GM19324 (cell line): ENCODE data around the gene ASB8.

Experiments
- ATAC-seq: cut with Tn5 transposase; IDR thresholded peaks from one replicate; pipeline ENCODE4 v1.9.1; 2021; ENCODE audit warnings: mild to moderate bottlenecking, moderate library complexity; ENCODE audit not compliant: unreplicated experiment, low FRiP score

ASB8 gene, protein sequence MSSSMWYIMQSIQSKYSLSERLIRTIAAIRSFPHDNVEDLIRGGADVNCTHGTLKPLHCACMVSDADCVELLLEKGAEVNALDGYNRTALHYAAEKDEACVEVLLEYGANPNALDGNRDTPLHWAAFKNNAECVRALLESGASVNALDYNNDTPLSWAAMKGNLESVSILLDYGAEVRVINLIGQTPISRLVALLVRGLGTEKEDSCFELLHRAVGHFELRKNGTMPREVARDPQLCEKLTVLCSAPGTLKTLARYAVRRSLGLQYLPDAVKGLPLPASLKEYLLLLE

DNA sequence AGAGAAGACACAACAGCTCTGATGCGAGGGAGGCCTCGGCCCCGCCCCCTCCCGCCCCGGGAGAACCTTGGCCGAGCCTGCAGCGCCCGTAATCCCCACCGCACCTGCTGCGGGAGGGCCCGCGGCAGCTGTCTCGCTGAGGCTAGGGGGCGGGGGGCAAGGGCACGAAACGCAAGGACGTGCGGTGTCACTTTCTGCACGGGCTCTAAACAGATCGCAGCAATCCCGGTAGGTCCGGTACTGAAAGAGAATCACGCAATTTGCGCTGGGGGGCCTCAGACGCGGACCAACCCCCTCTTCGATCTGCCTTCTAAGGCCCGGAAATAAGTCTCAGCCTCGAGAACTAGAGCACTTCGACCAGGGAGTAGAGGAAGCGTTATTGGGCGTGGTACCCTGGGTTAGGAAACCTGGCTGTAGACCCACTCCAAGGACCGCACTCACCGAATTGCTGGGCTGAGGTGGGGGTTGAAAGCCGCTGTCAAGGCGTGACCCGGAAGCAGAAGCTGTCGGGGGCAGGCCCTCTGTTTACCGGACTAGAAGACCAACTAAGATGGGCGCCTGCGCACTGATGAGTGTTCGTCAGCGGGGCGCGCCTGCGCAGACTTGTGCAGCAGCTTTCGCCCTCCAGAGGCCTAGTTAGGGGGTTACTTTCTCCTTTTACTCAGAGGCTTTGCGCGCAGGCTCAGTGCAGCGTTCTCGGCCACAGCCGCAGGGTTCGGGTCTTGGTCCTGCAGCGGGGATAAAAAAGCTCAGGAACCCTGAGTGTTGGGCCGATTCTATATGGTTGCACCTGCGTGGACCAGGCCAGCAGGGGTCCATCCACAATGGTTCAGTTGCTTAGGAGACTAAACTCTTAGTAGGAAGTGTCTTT, at the start of gene ASB8:
ASB8 (minus strand) TSS at position 498 of the 871 bp plus-strand sequence. CDS start 4,019 bp downstream, outside the sequence.
- peak; percentile 86 for ATAC-seq

DNA sequence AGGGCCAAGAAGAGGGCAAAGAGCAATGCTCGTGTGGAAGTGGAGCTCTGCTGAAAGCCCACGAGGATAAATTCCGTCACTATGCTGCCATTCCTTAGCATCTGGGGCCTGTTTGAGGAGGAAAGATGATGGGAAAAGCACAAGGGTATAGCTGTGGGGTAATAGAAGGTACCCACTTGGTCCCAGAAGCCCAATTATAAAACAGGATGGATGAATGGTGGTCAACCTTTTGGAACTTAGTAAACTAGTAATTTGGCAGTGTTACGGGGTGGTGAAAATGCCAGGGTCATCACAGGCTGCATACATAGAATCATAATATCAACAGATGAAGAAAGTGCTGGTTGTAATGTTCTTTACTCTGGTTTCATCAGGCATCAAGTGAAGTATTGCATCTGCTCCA, 45.9 kb upstream of the ASB8 start, which contains the start of gene OR10AD1:
OR10AD1 (minus strand) TSS at position 101 of the 400 bp plus-strand sequence; CDS start at position 101, 0 bp downstream.
- no peak for ATAC-seq

DNA sequence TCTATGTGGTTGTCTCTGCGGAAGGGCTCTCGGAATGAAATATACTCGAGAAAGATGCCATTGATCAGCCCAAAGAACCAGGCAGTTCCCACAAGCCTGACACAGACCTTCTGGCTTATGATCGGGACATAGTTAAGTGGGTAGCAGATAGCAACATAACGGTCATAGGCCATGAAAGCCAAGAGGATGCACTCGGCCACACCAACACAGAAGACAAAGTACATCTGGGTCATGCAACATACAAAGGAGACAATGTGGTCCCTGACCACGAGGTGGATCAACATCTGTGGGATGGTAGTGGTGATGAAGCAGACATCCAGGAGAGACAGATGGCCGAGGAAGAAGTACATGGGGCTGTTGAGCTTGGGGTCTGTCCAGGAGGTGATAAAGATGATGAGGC, 45.5 kb upstream of the ASB8 start:
- ATAC-seq: no peak

DNA sequence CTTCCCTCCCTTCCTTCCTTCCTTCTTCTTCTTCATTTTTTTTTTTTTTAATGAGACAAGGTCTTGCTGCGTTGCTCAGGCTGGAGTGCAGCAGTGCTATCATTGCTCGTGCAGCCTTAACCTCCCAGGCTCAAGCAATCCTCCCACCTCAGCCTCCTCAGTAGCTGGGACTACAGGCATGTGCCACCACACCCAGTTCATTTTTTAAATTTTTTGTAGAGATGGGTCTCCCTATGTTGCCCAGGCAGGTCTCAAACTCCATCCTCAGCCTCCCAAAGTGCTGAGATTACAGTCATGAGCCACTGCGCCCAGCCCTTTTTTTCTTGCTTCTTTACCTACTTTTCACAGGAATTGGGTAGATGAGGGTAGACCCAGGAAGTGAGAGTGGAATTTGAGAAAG, 44.2 kb upstream of the ASB8 start:
- ATAC-seq: no peak

DNA sequence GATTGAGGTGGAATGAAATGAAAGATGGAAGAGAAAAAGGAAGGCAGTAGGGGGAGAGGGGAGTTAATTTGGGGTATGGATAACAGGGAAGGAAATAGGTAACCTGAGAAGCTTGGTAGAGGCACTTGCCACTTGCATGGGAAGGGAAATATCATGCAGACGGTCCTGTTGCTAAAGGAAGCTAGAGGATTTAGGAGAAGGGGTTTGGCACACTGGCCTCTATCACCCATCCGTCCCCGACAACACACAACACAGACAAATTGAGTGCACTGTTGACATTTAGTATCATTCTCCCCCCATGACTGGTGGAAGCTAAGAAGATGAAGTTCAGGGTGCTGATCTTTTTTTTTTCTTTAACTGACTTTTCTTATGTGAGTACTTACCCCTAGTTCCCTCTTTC, 43.8 kb upstream of the ASB8 start:
- no peak for ATAC-seq

DNA sequence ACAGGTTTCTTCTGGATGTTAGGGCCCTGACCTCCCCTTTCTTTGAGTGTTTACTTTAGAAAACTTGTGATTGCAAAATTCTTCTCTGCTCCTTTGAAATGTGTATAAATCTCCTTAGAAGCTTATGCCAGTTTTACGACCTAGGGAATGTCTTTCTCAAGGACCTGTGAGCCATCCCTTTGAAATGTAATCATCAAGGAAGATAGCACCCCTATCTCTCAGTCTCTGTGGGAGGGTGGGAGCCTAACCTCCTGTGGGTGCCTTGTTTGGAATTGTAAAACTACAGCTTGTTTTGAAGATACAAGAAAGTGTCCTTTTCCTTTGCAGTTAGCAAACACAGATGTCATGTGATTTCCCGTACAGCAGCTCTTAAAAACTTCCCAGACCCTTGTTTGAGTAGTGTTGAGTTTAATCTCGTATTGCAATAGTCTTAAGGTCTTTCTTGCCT, 42.5 kb upstream of the ASB8 start:
- ATAC-seq: no peak

DNA sequence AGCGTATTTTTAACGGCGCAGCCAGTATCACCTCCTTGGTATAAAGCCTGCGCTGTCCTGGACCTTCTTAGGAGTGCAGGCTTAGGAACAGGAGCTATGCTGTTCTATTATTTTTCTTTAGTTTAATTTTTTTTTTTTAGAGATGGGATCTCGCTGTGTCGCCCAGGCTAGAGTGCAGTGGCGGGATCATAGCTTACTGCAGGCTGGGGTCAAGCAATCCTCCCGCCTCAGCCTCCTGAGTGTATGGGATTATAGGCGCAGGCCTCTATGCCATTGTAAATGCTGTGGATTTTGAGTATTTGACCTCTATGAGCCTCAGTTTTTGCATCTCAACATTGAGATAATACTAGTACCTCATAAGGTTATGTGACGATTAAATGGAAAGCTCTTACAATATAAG, 41.7 kb upstream of the ASB8 start:
- ATAC-seq: no peak

DNA sequence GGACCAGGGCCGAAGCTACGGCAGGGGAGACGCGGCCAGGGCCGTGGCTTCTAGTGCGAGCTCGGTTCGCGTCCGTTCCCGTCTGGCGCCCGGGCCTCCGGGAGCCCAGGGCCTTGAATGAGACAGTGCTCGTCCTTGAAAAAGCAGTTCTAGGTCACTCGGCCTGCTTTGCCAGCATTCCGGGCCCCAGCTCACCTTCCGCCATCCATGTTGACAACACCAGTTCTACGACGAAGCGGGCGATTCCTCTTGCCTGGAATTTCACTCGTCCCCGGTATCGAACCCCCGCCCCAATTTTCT, 41.3 kb upstream of the ASB8 start:
- peak; percentile 21 for ATAC-seq

DNA sequence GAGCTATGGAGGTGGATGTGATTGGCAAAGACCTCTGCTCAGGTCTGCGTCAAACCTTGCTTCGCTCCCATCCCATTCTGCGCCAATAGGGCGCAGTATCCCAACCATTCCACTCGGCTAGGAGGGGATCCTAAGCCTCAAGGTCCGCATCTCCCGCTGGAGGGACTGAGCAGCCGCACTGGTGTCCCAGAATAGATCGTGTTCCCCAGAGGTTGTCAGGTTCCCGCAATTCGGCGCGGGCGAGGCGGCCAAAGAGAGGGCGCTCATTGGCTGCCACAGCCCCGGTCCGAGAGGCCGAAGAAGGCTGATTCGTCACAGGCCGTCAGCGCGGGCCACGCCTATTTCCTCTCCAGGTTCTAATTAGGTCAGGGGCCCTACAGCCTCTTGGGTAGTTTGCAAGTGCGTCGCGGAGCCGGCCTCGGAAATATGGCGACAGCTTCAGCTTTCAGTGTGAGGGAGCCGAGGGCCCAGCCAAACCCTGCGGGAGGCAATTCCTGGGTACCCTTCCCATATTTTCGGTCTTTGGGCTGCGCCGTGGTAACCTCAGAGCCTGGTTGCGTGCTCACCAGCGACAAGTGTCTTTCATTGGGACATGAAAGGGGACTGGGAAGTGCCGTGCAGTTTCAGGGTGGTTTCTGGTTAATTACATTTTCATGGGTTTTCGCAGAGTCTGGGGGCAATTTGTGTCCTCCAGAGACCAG, 40.8 kb upstream of the ASB8 start:
- ATAC-seq: peak; percentile 100

DNA sequence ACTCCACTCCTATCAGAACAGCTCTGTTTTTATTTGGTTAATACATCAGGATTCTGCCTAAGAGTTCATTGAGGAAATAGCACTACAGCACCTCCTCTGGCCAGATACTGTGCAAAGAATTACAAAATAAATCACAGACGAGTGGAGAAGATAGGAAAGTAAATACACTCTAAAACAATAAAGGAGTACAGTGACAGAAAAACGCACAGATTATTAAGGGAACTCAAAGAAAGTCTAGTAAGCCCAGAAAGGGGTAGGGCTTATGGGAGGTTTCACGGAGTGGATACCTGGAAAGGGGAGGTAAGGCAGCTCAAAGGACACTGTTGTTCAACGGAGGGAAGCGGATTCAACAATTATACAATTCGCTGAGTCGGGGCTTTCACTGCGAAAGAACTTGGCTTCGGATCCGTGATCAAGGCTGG, 40.2 kb upstream of the ASB8 start:
- ATAC-seq: peak; percentile 16

DNA sequence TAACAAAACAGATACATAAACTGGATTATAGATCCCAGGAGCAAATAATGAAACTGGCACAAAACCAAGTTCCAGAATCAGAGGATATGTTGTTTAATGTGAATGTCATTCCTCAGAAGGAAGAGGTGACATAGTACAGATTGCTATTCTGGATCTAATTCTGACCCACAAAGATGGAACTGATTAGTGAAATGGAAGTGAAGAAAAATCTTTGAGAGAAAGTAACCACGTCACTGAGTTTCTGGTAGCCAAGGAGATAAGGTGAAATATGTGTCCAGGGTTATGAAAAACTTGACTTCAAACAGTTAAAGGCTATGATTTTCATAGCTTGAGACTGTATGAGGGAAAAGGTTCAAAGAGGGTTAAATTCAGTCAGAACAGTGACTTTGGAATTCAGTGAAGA, 37.5 kb upstream of the ASB8 start:
- no peak for ATAC-seq

DNA sequence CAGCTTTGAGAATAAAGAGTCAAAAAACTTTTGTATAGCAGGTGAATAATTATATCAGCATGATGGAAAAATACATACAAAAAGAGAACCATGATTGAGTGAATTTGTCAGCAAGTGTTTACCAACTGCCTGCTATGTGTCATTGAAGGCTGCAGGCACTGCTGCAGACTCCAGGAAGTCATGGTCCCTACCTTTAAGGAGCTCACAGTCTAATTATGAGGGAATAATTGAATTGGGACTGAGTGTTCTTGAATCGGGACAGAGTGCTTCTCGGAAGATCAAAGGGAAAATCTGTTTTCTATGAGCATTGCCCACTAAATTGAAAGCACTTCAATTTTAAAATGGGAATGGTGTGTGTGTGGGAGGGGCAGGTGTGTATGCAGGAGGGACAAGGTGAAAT, 36.3 kb upstream of the ASB8 start:
- ATAC-seq: no peak

DNA sequence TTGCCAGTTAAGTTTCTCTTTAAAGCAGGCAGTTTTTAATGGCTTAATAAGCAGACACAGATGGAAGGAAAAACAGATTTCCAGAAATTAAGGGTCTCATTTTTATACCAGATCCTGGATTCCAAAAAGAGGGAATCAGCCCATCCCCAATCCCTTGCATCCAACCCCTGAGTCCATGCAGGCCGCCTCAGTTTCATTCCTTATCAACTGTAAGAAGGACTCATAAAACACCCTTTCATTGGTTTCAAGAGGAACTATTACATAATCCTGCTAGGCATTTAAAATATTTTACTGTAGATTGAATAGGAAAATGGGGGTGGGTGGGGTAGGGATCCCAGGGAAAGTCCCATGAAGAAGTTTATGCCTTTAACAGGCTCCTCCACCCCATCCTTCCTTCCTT, 35.5 kb upstream of the ASB8 start:
- ATAC-seq: no peak

DNA sequence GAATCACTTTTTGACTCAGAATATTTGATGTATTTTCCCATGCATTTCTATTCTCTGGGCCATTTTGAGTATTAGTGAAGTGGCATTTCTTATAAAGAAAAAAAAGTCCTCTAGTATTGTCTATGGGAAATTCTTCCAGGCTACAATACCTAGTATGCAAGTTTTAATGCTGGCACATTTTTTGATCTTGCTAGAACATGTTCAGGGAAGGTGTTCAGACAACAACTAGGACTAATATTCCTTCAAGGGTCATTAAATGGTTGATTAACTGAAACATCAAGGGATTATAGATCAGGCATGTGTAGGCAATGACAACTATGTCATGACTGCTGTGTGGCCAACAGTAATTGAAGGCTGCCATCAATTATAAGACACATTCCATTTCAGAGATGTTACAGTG, 33.8 kb upstream of the ASB8 start:
- ATAC-seq: no peak

DNA sequence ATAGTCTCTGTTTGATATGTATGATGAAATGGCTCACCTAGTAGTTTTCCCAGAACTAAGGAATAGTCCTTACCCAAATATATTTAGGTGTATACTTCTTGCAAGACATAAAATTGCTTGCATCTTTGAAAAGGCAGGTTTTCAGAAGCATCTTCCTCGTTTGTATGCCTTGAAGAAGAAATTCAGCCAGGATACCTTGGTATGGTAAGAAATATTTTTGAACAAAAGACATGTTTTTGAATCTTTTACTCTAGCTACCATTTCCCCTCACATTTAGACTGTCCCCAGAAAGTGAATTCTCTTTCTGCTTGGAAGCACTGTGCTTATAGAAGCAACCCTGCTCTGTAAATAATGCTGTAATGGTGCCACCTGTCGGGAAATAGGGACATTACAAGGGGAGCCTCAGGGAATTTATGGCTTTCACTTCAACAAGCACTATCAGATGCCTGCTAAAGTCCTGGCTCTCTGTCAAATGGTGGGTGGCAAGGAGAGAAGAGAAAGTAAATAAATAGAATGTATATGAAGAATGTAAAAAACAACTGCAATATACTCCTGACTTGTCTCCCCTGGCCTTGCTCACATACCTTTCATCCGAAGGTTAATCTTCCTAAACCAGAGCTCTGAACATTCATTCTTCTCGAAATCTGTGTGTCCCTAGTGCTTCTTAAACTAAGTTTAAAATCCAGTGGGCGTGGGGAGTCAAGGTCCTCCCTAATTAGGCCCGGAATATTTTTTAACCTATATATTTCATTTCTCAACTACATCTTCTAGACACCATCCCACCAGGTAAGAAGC, 32.2 kb upstream of the ASB8 start:
- peak; percentile 63 for ATAC-seq

DNA sequence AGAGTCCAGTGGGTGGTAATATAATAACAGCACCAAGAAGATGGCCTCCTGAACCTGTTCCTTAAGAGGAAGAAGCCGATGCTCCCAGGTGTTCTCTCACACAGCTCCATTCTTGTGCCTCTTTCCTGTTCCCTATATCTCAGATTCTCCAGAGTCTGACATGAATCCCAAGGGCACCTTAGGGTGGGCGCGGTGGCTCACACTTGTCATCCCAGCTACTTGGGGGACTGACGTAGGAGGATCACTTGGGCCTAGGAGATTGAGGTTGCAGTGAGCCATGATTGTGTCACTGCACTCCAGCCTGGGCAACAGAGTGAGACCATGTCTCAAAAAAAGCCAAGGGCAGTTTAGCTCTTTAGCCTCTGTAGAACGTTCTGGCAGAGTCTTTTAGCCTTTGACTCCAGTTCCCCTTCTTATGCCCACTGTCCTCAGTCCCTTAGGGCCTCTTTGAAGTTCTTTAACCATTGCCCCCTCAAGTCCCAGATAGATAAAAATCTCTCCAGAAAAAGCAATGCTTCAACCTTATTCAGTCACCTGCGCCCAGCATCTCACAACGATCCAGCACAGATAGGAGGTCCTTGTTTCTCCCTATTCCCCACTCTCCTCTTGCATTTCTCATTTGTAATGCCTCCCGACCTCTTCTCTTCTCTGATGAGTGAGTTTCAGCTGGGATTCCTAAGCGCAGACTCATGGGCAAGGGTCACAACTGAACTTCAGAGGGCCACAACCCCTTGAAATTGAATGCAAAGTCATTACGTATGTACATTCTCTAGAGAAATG, 30.8 kb upstream of the ASB8 start:
- ATAC-seq: no peak

DNA sequence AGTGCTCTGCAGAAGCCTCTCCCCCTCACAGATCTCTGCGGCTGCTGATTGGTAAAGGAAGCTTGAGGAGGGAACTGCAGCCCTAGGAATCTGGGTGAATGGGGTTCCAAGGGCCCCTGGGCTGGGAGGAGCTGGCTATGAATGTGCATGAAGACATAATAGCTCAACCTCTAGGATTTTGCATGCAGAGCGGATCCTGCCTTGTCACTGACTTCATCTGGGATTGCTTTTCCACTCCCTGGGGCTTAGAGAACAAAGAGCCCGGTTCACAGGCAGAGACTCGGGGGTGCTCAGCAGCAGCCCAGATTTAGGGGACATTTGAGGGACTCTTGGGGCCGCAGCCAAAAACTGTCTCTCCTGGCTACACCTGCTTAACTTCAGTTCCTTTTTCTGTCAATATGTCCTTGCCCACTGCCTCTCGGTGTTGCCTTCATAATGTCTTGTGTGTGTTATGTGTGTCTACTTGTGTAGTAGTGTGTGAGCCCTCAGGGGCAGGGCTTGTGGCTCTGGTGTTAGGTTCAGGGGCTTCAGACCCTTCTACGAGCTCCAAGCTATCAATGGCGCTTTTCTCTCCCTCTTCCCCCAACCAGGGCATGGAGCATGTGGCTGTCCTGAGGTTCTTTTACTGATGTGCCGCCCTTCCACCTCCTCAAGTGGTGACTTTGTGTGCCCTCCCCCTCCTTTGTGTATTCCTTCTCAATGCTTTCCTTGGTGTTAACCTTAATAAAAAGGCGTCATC, 28.0 kb upstream of the ASB8 start:
- ATAC-seq: no peak

DNA sequence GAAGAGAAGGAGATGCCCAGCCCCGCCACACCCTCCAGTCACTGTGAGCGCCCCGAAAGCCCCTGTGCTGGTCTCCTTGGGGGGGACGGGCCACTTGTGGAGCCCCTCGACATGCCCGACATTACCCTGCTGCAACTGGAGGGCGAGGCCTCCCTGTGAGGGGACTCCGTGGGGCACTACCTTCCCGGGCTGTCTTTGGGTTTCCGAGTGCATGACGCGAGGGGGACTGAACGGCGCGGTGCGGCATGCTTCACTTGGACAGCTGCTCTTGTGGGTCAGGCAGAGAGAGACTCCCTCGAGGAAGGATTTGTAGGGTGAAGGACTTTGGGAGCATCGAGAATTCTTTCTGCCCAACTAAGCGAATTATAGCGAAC, 27.2 kb upstream of the ASB8 start:
- ATAC-seq: no peak

DNA sequence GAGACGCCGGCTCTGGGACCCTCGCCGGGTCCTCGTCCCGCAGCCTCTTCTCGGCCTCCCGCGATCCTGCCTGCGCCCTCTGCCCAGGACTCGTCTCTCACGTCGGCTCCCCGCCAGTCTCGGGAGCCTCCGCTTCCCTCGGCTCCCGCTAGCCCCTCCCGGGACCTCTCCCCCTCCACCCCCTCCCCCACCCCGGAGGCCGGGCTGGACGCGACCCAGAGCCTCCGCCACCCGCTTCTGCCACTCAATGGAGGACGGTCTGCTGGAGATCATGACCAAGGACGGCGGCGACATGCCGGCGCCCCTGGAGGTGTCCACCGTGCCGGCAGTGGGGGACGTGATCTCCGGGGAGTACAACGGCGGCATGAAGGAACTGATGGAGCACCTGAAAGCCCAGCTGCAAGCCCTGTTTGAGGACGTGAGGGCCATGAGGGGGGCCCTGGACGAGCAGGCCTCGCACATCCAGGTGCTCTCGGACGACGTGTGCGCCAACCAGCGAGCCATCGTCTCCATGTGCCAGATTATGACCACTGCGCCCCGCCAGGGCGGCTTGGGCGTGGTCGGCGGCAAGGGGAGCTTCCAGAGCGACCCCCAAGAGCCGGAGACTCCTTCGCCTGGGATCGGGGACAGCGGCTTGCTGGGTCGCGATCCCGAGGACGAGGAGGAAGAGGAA, 26.7 kb upstream of the ASB8 start:
- no peak for ATAC-seq
